B cell (primary cell): ENCODE measurements around the gene KLF8. TPM values are rescaled to one million over a fixed set of nuclear protein-coding genes. Genes with fewer than 3 reads are reported as not detected.

Source experiments
- ATAC-seq: fragments of 200-7000 bp; cut with Tn5 transposase; one replicate; pipeline ENCODE4 v1.10.0; 2021; ENCODE audit warnings: low read depth, mild to moderate bottlenecking, moderate number of reproducible peaks, moderate library complexity
- CTCF ChIA-PET: fragments of 350-600 bp; sonication (Branson Sonifier 250); formaldehyde crosslinking; loops from one replicate; lab custom pipeline; 2021; ENCODE audit warnings: antibody characterized with exemption, inconsistent platforms; lab: Charles Lee
- POLR2A ChIA-PET: fragments of 350-600 bp; sonication (Branson Sonifier 250); formaldehyde crosslinking; loops from one replicate; lab custom pipeline; 2021; ENCODE audit warnings: antibody characterized with exemption; lab: Charles Lee
- DNase-seq: peaks from one replicate; pipeline ENCODE4 v3.0.0; 2013
- H2AFZ ChIP-seq: 2 replicates; pipeline ENCODE4 v1.6.1; 2012; ENCODE audit warnings: mild to moderate bottlenecking, low read depth, low read length; ENCODE audit not compliant: insufficient read depth, poor library complexity, severe bottlenecking
- H3K27ac ChIP-seq, 2 donors: 1 replicate in 1 of 2; 2 replicates in 1 of 2; pipeline ENCODE4 v1.5.1; 2012 to 2013; ENCODE audit warnings: low read length in 2 of 2, mild to moderate bottlenecking in 2 of 2, moderate library complexity in 1 of 2
- H3K27me3 ChIP-seq, 4 experiments: fragments of 200-600 bp in 1 of 4; sonication (generic) in 1 of 4; replicated peaks in 1 of 4; 1 replicate in 2 of 4; 2 replicates in 2 of 4; pipeline versions ENCODE4 v1.6.1 to v1.7.0; 2013 to 2016; ENCODE audit warnings: low read length in 3 of 4, mild to moderate bottlenecking in 2 of 4, mixed read lengths in 1 of 4, moderate library complexity in 1 of 4; ENCODE audit not compliant: insufficient read depth in 4 of 4, control insufficient read depth in 3 of 4; ENCODE audit errors: control extremely low read depth in 1 of 4
- H3K36me3 ChIP-seq, 2 experiments: replicated peaks in 1 of 2; 1 replicate in 1 of 2; 2 replicates in 1 of 2; pipeline versions ENCODE4 v1.6.1 to v1.7.1; 2013; ENCODE audit warnings: low read length in 1 of 2; ENCODE audit not compliant: insufficient read depth in 2 of 2, control insufficient read depth in 1 of 2; ENCODE audit errors: control extremely low read depth in 1 of 2, extremely low read depth in 1 of 2
- H3K4me1 ChIP-seq, 2 donors: fragments of 200-600 bp in 1 of 2; sonication (generic) in 1 of 2; 1 replicate in 1 of 2; 2 replicates in 1 of 2; pipeline versions ENCODE4 v1.5.1 to v1.6.1; 2013 to 2017; ENCODE audit warnings: low read length in 2 of 2; ENCODE audit not compliant: control insufficient read depth in 2 of 2, insufficient read depth in 2 of 2
- H3K4me2 ChIP-seq: replicated peaks from 2 replicates; pipeline ENCODE3; 2012; ENCODE audit warnings: mild to moderate bottlenecking, low read depth, low read length; ENCODE audit not compliant: poor library complexity, severe bottlenecking
- H3K4me3 ChIP-seq, 5 experiments: fragments of 200-600 bp in 1 of 5; sonication (generic) in 1 of 5; 1 replicate in 3 of 5; 2 replicates in 2 of 5; pipeline versions ENCODE4 v1.5.1 to v1.7.0; 2011 to 2016; ENCODE audit warnings: low read length in 4 of 5, mild to moderate bottlenecking in 4 of 5, low read depth in 2 of 5, control low read depth in 1 of 5, moderate library complexity in 1 of 5; ENCODE audit not compliant: insufficient read depth in 1 of 5; ENCODE audit errors: control extremely low read depth in 1 of 5, extremely low read depth in 1 of 5
- H3K79me2 ChIP-seq: fragments of 200-600 bp; sonication (generic); one replicate; pipeline ENCODE4 v1.6.0; 2016; ENCODE audit warnings: low read length; ENCODE audit not compliant: control insufficient read depth, insufficient read depth
- H3K9ac ChIP-seq: fragments of 200-600 bp; sonication (generic); 2 replicates; pipeline ENCODE4 v1.6.1; 2017; ENCODE audit warnings: mild to moderate bottlenecking, low read length, moderate library complexity
- H3K9me3 ChIP-seq, 3 donors: one replicate each; pipeline versions ENCODE4 v1.6.1 to v1.7.1; 2013; ENCODE audit warnings: low read length in 2 of 3; ENCODE audit not compliant: control insufficient read depth in 2 of 3, insufficient read depth in 1 of 3; ENCODE audit errors: control extremely low read depth in 1 of 3
- H4K20me1 ChIP-seq: 2 replicates; pipeline ENCODE4 v1.6.0; 2012; ENCODE audit warnings: mild to moderate bottlenecking, low read length; ENCODE audit not compliant: insufficient read depth, control insufficient read depth, poor library complexity, severe bottlenecking
- H3K27ac Mint-ChIP-seq: one replicate; pipeline ENCODE4 v1.8.0; 2021; ENCODE audit warnings: mixed read lengths
- H3K27me3 Mint-ChIP-seq: one replicate; pipeline ENCODE4 v1.8.0; 2021; ENCODE audit warnings: mixed read lengths
- H3K4me1 Mint-ChIP-seq: one replicate; pipeline ENCODE4 v1.8.0; 2021; ENCODE audit warnings: mixed read lengths
- H3K4me3 Mint-ChIP-seq: one replicate; pipeline ENCODE4 v1.8.0; 2021; ENCODE audit warnings: mixed read lengths
- H3K9me3 Mint-ChIP-seq: one replicate; pipeline ENCODE4 v1.8.0; 2022; ENCODE audit warnings: mixed read lengths; ENCODE audit not compliant: insufficient read depth
- EZH2 ChIP-seq: IDR thresholded peaks from 2 replicates; pipeline ENCODE4 v1.6.1; 2012; ENCODE audit warnings: borderline replicate concordance, low read depth, mild to moderate bottlenecking, moderate library complexity, low read length; ENCODE audit not compliant: insufficient read depth, poor library complexity, severe bottlenecking
- WGBS: methylation state at CpG from one replicate; pipeline ENCODE4 v1.1.5; 2013; ENCODE audit warnings: missing lambda C conversion rate; ENCODE audit not compliant: insufficient coverage; 5-methylcytosine and 5-hydroxymethylcytosine counted together
- intact Hi-C: fragments of 100-400 bp; cut with micrococcal nuclease; formaldehyde crosslinking; loops from one replicate; pipeline ENCODE4 v1.10.0; 2022
- polyA plus RNA-seq: library from polyadenylated mRNA; depleted of rRNA; stranded (reverse); fragments of >200 nt; gene quantifications from 2 replicates; pipeline ENCODE4 v1.2.3, GENCODE V29; 2012
- total RNA-seq, 2 donors: library from RNA; stranded (reverse); fragments of 120-200 nt in 1 of 2; gene quantifications; 1 replicate in 1 of 2; 2 replicates in 1 of 2; pipeline versions ENCODE4 v1.2.3 to v1.2.4, GENCODE V29; 2013 to 2022
- TF ChIP-seq, protein P1 (sequence below): fragments of 200-600 bp; IDR thresholded peaks from one replicate; pipeline ENCODE4 v1.8.0; 2022; ENCODE audit warnings: antibody characterized with exemption, mild to moderate bottlenecking

The KLF8 gene
- total and polyA plus RNA-seq, 2 donors (not counting 1 experiment from before 2014, with no cell fraction given) = 42.7 to 72.9 TPM

DNA sequence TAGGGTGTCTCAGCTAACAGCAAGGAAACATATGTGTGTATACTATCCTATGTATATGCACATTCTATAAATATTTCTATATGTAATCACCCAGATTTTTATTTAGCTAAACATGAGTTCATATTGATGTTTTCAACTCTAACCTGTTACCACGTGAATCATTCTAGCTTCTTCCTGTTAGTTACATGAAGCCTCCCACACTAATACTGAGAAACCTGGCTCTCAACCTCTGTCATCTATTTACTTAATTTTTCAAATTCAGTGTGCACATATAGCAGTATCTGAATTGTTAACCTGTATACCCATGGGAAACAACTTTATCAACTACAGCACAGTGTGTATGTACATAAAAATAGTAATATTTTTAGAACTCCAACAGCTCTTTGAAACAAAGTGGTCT is 57.3 kb downstream of the KLF8 start:
- peaks cover 0 to 3% of the 10 kb centered on the region in 2 experiments for H3K36me3 ChIP-seq
- TF ChIP-seq EZH2 = no peak
- TF ChIP-seq, protein P1, sequence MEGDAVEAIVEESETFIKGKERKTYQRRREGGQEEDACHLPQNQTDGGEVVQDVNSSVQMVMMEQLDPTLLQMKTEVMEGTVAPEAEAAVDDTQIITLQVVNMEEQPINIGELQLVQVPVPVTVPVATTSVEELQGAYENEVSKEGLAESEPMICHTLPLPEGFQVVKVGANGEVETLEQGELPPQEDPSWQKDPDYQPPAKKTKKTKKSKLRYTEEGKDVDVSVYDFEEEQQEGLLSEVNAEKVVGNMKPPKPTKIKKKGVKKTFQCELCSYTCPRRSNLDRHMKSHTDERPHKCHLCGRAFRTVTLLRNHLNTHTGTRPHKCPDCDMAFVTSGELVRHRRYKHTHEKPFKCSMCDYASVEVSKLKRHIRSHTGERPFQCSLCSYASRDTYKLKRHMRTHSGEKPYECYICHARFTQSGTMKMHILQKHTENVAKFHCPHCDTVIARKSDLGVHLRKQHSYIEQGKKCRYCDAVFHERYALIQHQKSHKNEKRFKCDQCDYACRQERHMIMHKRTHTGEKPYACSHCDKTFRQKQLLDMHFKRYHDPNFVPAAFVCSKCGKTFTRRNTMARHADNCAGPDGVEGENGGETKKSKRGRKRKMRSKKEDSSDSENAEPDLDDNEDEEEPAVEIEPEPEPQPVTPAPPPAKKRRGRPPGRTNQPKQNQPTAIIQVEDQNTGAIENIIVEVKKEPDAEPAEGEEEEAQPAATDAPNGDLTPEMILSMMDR = no peak
- Mint-ChIP-seq H3K4me1 (no peaks in the 10 kb centered on the region), H3K9me3 (no peaks in the 10 kb centered on the region), H3K27ac (no peak overlapping the region), H3K27me3 (no peaks in the 10 kb centered on the region), H3K4me3 (no peak overlapping the region)
- no peak overlapping the region for H3K9ac ChIP-seq
- no peaks in the 10 kb centered on the region for H3K4me1 ChIP-seq
- no peak overlapping the region for H2AFZ ChIP-seq
- H3K9me3 ChIP-seq = no peaks in the 10 kb centered on the region
- WGBS = no CpG with 5 or more reads among the region's 1 CpG
- ChIA-PET CTCF (no interaction called here), POLR2A (no interaction called here)
- H3K4me2 ChIP-seq = no peak overlapping the region
- no peaks in the 10 kb centered on the region for H3K79me2 ChIP-seq
- intact Hi-C loops = no loop called here
- H3K27ac ChIP-seq = no peak overlapping the region
- H3K4me3 ChIP-seq = no peak overlapping the region
- DNase-seq (no peak), ATAC-seq (no peak)
- no peaks in the 10 kb centered on the region for H3K27me3 ChIP-seq
- no peaks in the 10 kb centered on the region for H4K20me1 ChIP-seq

DNA sequence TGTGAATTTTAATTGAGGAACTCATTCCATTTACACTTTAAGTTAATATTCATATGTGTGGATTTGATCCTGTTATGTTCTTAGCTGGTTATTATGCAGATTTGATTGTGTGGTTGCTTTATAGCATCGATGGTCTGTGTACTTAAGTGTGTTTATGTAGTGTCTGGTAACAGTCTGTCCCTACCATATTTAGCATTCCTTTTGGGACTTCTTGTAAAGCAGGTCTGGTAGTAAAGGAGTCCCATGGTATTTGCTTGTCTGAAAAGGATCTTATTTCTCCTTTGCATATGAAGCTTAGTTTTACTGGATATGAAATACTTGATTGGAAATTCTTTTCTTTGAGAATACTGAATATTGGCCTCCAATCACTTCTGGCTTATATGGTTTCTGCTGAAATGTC is 76.6 kb downstream of the KLF8 start:
- H3K27me3 ChIP-seq = no peaks in the 10 kb centered on the region
- no peak overlapping the region for H3K4me3 Mint-ChIP-seq
- ChIA-PET CTCF (no interaction called here), POLR2A (no interaction called here)
- H3K27ac Mint-ChIP-seq = no peak overlapping the region
- no peak for DNase-seq
- H3K4me3 ChIP-seq = no peak overlapping the region
- no peaks in the 10 kb centered on the region for H3K4me1 Mint-ChIP-seq
- no CpG with 5 or more reads among the region's 1 CpG for WGBS
- TF ChIP-seq, protein P1 = no peak
- no peak for TF ChIP-seq EZH2
- no peak for ATAC-seq
- intact Hi-C loops = no loop called here
- H3K79me2 ChIP-seq = no peaks in the 10 kb centered on the region
- no peaks in the 10 kb centered on the region for H3K36me3 ChIP-seq
- no peaks in the 10 kb centered on the region for H4K20me1 ChIP-seq
- no peak overlapping the region for H3K27ac ChIP-seq
- H3K9ac ChIP-seq = no peak overlapping the region
- no peaks in the 10 kb centered on the region for H3K9me3 ChIP-seq
- no peaks in the 10 kb centered on the region for H3K27me3 Mint-ChIP-seq
- H2AFZ ChIP-seq = no peak overlapping the region
- no peak overlapping the region for H3K4me2 ChIP-seq
- no peaks in the 10 kb centered on the region for H3K9me3 Mint-ChIP-seq
- H3K4me1 ChIP-seq = no peaks in the 10 kb centered on the region
